D721Med (cell line): ENCODE data around the gene SFMBT2.

Experiments used
- DNase-seq: peaks from one replicate; pipeline ENCODE4 v3.0.0; 2011; ENCODE audit warnings: low spot score; ENCODE audit not compliant: insufficient read length
- FAIRE-seq: peaks from 2 replicates; lab custom pipeline; 2011; peaks lifted over from hg19 to GRCh38; lab: Jason Lieb, UNC
- TF ChIP-seq, protein P1 (sequence below): IDR thresholded peaks from 2 replicates; pipeline ENCODE4 v1.5.1; 2012; ENCODE audit warnings: mild to moderate bottlenecking, control low read depth; ENCODE audit not compliant: insufficient read depth; ENCODE audit errors: missing control alignments

Gene SFMBT2

DNA sequence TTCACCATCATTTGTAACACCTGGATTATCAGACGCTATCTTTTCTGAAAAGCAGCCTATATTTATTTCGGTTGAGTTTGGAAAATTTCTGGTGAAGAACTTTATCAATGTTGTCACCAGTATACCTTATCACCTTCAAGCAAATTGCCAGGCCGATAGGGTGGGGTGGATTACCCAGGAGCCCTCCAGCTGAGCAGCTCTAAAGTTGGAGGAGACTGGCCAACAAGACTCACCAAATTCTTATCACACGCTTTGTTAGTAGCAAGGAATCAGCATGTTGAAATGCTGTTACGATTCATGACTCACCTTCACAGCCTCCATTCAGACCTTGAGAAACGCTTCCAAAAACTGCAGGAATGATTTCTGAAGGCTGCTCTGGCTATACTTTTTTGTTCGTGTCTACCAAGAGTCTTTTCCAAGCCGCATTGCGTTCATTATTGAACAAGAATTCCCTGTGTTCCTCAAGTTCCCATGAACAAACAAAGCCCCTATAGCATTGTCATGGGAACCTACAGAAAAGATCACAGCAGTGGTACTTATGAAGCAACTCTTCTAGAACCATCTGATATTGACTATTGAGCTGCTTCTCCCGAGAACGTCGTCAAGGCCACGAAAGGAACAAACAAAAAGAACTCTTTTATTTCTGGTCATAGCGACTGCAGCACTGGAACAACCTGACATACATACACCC, 291.4 kb downstream of the SFMBT2 start:
- no peak for FAIRE-seq

DNA sequence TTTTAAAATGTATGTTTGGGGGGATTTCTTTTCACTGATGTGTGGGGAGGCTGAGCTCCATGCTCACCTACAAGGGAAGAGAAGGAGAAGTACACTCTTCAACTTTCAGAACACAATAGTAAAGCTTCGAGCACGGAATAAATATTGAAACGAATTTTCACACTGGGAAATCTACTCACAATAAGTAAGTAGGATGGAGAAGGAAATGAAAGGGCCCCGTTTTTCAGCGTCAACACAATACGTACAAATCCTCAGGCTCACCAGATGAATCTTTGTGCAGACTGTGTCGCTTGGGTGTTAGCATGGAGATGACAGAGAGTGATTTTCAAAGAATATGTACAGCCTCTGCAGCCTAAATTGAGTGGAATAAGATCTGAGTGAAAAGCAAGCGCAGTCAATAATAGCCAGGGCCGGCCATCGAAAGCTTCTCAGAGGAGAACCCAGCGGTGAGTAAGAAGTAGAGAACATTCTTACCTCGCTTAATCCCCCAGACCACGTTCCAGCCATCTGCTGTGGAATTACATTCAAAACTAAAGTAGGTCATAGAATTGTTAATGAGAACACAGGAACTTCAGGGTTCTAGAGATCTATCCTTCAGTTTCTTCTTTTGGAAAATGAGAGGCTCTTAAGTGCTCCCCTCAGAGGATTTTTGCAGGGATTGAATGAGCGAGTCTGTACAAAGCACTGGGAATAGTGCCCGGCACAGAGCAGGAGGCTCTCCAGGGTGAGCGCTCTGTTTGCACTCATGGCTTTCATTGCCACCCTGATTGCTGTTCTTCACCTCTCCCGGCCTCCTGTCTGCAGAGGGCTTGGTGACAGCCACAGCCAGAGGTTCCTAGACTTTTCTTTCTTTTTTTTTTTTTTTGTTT, 292.8 kb downstream of the SFMBT2 start:
- FAIRE-seq (no peak), DNase-seq (no peak)
- TF ChIP-seq, protein P1, sequence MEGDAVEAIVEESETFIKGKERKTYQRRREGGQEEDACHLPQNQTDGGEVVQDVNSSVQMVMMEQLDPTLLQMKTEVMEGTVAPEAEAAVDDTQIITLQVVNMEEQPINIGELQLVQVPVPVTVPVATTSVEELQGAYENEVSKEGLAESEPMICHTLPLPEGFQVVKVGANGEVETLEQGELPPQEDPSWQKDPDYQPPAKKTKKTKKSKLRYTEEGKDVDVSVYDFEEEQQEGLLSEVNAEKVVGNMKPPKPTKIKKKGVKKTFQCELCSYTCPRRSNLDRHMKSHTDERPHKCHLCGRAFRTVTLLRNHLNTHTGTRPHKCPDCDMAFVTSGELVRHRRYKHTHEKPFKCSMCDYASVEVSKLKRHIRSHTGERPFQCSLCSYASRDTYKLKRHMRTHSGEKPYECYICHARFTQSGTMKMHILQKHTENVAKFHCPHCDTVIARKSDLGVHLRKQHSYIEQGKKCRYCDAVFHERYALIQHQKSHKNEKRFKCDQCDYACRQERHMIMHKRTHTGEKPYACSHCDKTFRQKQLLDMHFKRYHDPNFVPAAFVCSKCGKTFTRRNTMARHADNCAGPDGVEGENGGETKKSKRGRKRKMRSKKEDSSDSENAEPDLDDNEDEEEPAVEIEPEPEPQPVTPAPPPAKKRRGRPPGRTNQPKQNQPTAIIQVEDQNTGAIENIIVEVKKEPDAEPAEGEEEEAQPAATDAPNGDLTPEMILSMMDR: no peak

More for the DNA sequence above, 291.4 kb downstream of the SFMBT2 start:
- TF ChIP-seq, protein P1: no peak
- no peak for DNase-seq

DNA sequence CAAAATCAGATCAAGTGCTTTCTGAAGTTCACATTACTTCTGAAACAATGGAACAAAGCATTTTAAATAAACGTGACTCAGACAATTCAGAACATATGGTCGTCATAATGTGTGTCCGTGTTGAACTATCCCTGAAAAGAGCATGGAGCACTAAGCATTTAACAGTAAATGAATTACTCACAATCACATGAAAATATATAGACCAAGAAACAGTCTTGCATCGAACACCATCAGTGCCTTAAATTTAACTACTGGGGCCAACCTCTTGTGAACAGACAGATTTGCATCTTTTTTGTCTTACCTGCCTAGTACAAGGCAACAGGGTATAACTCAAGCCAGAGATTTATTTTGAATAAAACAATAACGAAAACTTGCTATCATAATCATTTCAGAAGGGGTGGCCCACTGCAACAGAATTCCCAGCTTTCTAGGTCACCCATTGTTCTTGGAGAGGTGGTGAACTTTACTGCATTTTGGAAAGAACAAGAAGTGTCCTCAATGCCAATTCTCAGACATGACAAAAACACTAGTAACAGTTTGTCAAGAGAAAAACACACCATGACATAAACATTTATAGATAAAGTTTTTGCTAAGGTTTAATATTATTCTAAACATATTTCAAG, 293.5 kb downstream of the SFMBT2 start:
- no peak for DNase-seq
- TF ChIP-seq, protein P1: no peak
- no peak for FAIRE-seq

GRCh38 chr10:7111561-7111960, 299.3 kb downstream of the SFMBT2 start:
- TF ChIP-seq, protein P1: no peak
- FAIRE-seq (no peak), DNase-seq (no peak)

- FAIRE-seq (no peak), DNase-seq (no peak)
- TF ChIP-seq, protein P1: no peak
These were observed 299.7 kb downstream of the SFMBT2 start for GRCh38 chr10:7111089-7111488.
